HepG2 (cell line): Measurements from ENCODE around the gene ARHGEF26. TPM values are rescaled to one million over a fixed set of nuclear protein-coding genes. Genes with fewer than 3 reads are reported as not detected.

Experiments
- ATAC-seq: fragments of 200-7000 bp; cut with Tn5 transposase; 3 replicates; pipeline ENCODE4 v1.9.1; 2020; ENCODE audit warnings: mild to moderate bottlenecking, moderate library complexity
- BruUV-seq: library from RNA; stranded (reverse); fragments of 400-500 nt; replicated peaks from 2 replicates; lab custom pipeline; 2021; lab: Mats Ljungman, UMichigan
- CTCF ChIA-PET: fragments of 300-600 bp; formaldehyde crosslinking; extraction: SDS; loops from one replicate; lab custom pipeline; 2021; ENCODE audit warnings: low total read pairs, inconsistent platforms, low intra/inter-chr PET ratio; lab: Yijun Ruan, JAX
- POLR2A ChIA-PET: fragments of 350-600 bp; sonication (Branson Sonifier 250); formaldehyde crosslinking; loops from one replicate; lab custom pipeline; 2020; ENCODE audit warnings: antibody characterized with exemption, inconsistent platforms; lab: Yijun Ruan, JAX
- DNase-seq: peaks from one replicate; pipeline ENCODE4 v3.0.0-alpha.2; 2015; ENCODE audit warnings: low spot score
- FAIRE-seq: peaks from 3 replicates; lab custom pipeline; 2011; peaks lifted over from hg19 to GRCh38; lab: Jason Lieb, UNC
- H2AFZ ChIP-seq: one replicate; pipeline ENCODE4 v1.6.1; 2011; ENCODE audit warnings: low read length, inconsistent platforms
- H3K27ac ChIP-seq: fragments of 300-600 bp; 3 replicates; pipeline ENCODE4 v1.8.0; 2011; ENCODE audit warnings: mixed run types, mild to moderate bottlenecking, mixed read lengths, low read length, inconsistent platforms; ENCODE audit not compliant: insufficient read depth; ENCODE audit errors: extremely low read length
- H3K27me3 ChIP-seq, 2 experiments: fragments of 200-600 bp in 1 of 2; 2 replicates in 1 of 2; 3 replicates in 1 of 2; pipeline versions ENCODE4 v1.6.0 to v1.8.0; 2011; ENCODE audit warnings: low read length in 2 of 2, mild to moderate bottlenecking in 2 of 2, moderate library complexity in 2 of 2, inconsistent platforms in 1 of 2; ENCODE audit not compliant: insufficient read depth in 2 of 2, control insufficient read depth in 1 of 2
- H3K36me3 ChIP-seq, 2 experiments: fragments of 200-600 bp in 1 of 2; replicated peaks in 1 of 2; 2 replicates in 1 of 2; 3 replicates in 1 of 2; pipeline versions ENCODE4 v1.5.1 to v1.8.0; 2011; ENCODE audit warnings: low read length in 2 of 2, inconsistent platforms in 1 of 2; ENCODE audit not compliant: insufficient read depth in 2 of 2, control insufficient read depth in 1 of 2
- H3K4me1 ChIP-seq: 2 replicates; pipeline ENCODE4 v1.5.1; 2012; ENCODE audit warnings: low read length, inconsistent platforms; ENCODE audit not compliant: insufficient read depth
- H3K4me2 ChIP-seq: 2 replicates; pipeline ENCODE4 v1.6.0; 2011; ENCODE audit warnings: low read depth, low read length, inconsistent platforms
- H3K4me3 ChIP-seq, 3 experiments: fragments of 200-600 bp in 1 of 3; sonication (generic), shearing (Covaris generic) in 1 of 3; replicated peaks in 1 of 3; 2 replicates each; pipeline ENCODE4 v1.5.1; 2011 to 2016; ENCODE audit warnings: low read length in 3 of 3, inconsistent platforms in 2 of 3, low read depth in 2 of 3, mild to moderate bottlenecking in 2 of 3, control low read depth in 1 of 3, mixed read lengths in 1 of 3; ENCODE audit not compliant: insufficient read depth in 1 of 3
- H3K79me2 ChIP-seq: one replicate; pipeline ENCODE4 v1.6.1; 2011; ENCODE audit warnings: low read length, inconsistent platforms; ENCODE audit not compliant: insufficient read depth
- H3K9ac ChIP-seq: 2 replicates; pipeline ENCODE4 v1.6.0; 2011; ENCODE audit warnings: mild to moderate bottlenecking, low read depth, low read length, inconsistent platforms; ENCODE audit not compliant: insufficient read depth
- H3K9me3 ChIP-seq: 2 replicates; pipeline ENCODE4 v1.5.1; 2012; ENCODE audit warnings: mild to moderate bottlenecking, low read length
- H4K20me1 ChIP-seq: 2 replicates; pipeline ENCODE4 v1.6.0; 2011; ENCODE audit warnings: inconsistent platforms, mild to moderate bottlenecking, low read length, moderate library complexity; ENCODE audit not compliant: insufficient read depth
- CBFB ChIP-seq: sonication (generic); formaldehyde crosslinking; IDR thresholded peaks from 2 replicates; pipeline ENCODE4 v1.4.0; 2020; ENCODE audit warnings: missing genetic modification reagents
- KAT2B ChIP-seq: fragments of 150-350 bp; IDR thresholded peaks from 2 replicates; pipeline ENCODE4 v1.6.1; 2014; ENCODE audit warnings: low read depth, low read length, borderline replicate concordance
- KLF15 ChIP-seq: sonication (generic); formaldehyde crosslinking; IDR thresholded peaks from 2 replicates; pipeline ENCODE4 v1.8.1; 2023; ENCODE audit warnings: borderline replicate concordance, mild to moderate bottlenecking, inconsistent platforms, missing genetic modification reagents, mixed read lengths
- MIER2 ChIP-seq: IDR thresholded peaks from 2 replicates; pipeline ENCODE4 v1.6.1; 2016; ENCODE audit warnings: missing biosample characterization, missing genetic modification reagents
- MTF2 ChIP-seq: sonication (generic); formaldehyde crosslinking; IDR thresholded peaks from 2 replicates; pipeline ENCODE4 v1.5.0; 2020; ENCODE audit warnings: missing genetic modification reagents, borderline replicate concordance
- ZFP37 ChIP-seq: sonication (generic); formaldehyde crosslinking; IDR thresholded peaks from 2 replicates; pipeline ENCODE4 v1.4.0; 2020; ENCODE audit warnings: missing genetic modification reagents, borderline replicate concordance
- ZNF432 ChIP-seq: sonication (generic); formaldehyde crosslinking; IDR thresholded peaks from 2 replicates; pipeline ENCODE4 v1.5.0; 2020; ENCODE audit warnings: missing genetic modification reagents, mild to moderate bottlenecking, borderline replicate concordance
- ZNF776 ChIP-seq: sonication (generic); formaldehyde crosslinking; IDR thresholded peaks from 2 replicates; pipeline ENCODE4 v1.4.0; 2020; ENCODE audit warnings: mild to moderate bottlenecking, missing genetic modification reagents
- in situ Hi-C: cut with HindIII; loops from 2 replicates; pipeline ENCODE4 v1.10.0; 2017; ENCODE audit warnings: low pct_unique_long_range_greater_than_20kb; ENCODE audit not compliant: extremely low pct_ligation_motif_present
- intact Hi-C: fragments of 100-400 bp; cut with micrococcal nuclease; formaldehyde crosslinking; loops from one replicate; pipeline ENCODE4 v1.10.0; 2022; ENCODE audit not compliant: unreplicated experiment
- polyA plus RNA-seq, 8 experiments: library from polyadenylated mRNA; depleted of rRNA in 3 of 8; stranded (reverse) in 7 of 8; unstranded in 1 of 8; fragments of >200 nt; fragmentation: Illumina TruSeq in 4 of 8; extraction: Trizol in 4 of 8; gene quantifications; 2 replicates each; pipeline versions ENCODE4 v1.2.1 to v1.2.3, GENCODE V29; 2011 to 2016; ENCODE audit warnings: low read depth in 4 of 8, missing spikeins in 1 of 8, mixed read lengths in 1 of 8; ENCODE audit not compliant: insufficient read depth in 1 of 8
- total RNA-seq, 5 experiments: library from RNA; depleted of rRNA; stranded (reverse); fragments of >200 nt; fragmentation: Illumina TruSeq; extraction: Trizol; gene quantifications; 2 replicates each; pipeline ENCODE4 v1.2.3, GENCODE V29; 2016; ENCODE audit warnings: low read depth in 1 of 5
- TF ChIP-seq, protein P1 (sequence below): IDR thresholded peaks from 2 replicates; pipeline ENCODE4 v1.6.1; 2016
- TF ChIP-seq, protein P2 (sequence below): sonication (generic); formaldehyde crosslinking; conservative IDR thresholded peaks from 2 replicates; pipeline ENCODE4 v1.4.0; 2020; ENCODE audit warnings: missing genetic modification reagents
- TF ChIP-seq, protein P3 (sequence below): sonication (generic); formaldehyde crosslinking; IDR thresholded peaks from 2 replicates; pipeline ENCODE4 v1.4.0; 2020; ENCODE audit warnings: missing genetic modification reagents; ENCODE audit errors: not compliant biosample characterization

The ARHGEF26 gene
- total and polyA plus RNA-seq, 2 of the 13 experiments (the other 11 are each of a cell fraction or from before 2014, with no cell fraction given): 0.74 to 6.1 TPM

DNA sequence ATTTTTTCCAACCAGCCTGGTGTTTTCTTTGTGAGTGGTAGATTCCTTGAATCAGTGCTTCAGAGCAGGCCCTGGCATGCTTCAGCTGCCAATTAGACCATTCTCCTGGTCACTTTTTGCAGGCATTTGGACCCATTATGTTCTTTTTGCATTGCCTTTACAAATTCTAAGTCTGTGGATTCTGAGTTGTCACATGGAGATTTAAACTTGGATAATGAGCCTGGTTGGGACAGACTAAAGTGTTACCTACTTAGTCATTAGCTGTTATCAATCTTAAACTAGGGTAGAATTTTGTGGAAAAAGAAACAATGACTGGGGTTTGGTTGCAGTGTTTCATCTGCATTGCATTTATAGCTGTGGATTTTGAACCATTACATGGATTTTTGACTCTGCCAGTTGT, 40.6 kb downstream of the ARHGEF26 start:
- ATAC-seq: no peak
- TF ChIP-seq, protein P1, sequence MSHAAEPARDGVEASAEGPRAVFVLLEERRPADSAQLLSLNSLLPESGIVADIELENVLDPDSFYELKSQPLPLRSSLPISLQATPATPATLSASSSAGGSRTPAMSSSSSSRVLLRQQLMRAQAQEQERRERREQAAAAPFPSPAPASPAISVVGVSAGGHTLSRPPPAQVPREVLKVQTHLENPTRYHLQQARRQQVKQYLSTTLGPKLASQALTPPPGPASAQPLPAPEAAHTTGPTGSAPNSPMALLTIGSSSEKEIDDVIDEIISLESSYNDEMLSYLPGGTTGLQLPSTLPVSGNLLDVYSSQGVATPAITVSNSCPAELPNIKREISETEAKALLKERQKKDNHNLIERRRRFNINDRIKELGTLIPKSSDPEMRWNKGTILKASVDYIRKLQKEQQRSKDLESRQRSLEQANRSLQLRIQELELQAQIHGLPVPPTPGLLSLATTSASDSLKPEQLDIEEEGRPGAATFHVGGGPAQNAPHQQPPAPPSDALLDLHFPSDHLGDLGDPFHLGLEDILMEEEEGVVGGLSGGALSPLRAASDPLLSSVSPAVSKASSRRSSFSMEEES (CRISPR knock-in tag): no peak
- TF ChIP-seq ZNF776 (no peak), ZNF432 (CRISPR knock-in tag) (no peak), MTF2 (CRISPR knock-in tag) (no peak), KLF15 (no peak), CBFB (CRISPR knock-in tag) (no peak), MIER2 (CRISPR knock-in tag) (no peak), KAT2B (no peak), ZFP37 (no peak)
- TF ChIP-seq, protein P2, sequence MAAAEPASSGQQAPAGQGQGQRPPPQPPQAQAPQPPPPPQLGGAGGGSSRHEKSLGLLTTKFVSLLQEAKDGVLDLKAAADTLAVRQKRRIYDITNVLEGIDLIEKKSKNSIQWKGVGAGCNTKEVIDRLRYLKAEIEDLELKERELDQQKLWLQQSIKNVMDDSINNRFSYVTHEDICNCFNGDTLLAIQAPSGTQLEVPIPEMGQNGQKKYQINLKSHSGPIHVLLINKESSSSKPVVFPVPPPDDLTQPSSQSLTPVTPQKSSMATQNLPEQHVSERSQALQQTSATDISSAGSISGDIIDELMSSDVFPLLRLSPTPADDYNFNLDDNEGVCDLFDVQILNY (CRISPR knock-in tag): no peak
- TF ChIP-seq, protein P3, sequence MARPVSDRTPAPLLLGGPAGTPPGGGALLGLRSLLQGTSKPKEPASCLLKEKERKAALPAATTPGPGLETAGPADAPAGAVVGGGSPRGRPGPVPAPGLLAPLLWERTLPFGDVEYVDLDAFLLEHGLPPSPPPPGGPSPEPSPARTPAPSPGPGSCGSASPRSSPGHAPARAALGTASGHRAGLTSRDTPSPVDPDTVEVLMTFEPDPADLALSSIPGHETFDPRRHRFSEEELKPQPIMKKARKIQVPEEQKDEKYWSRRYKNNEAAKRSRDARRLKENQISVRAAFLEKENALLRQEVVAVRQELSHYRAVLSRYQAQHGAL: no peak

More for the DNA sequence above, 40.6 kb downstream of the ARHGEF26 start:
- no peak overlapping the region for H3K9ac ChIP-seq
- H2AFZ ChIP-seq: no peak overlapping the region
- intact Hi-C loops: no loop called here
- DNase-seq: no peak
- no peak overlapping the region for H3K4me3 ChIP-seq
- ChIA-PET POLR2A (no interaction called here), CTCF (no interaction called here)
- no peaks in the 10 kb centered on the region for H3K27me3 ChIP-seq
- H3K27ac ChIP-seq: no peak overlapping the region
- no peaks in the 10 kb centered on the region for H4K20me1 ChIP-seq
- H3K36me3 ChIP-seq: no peaks in the 10 kb centered on the region
- BruUV-seq: no TSS peak
- no peaks in the 10 kb centered on the region for H3K79me2 ChIP-seq
- H3K4me1 ChIP-seq: peaks cover 36% of the 10 kb centered on the region
- H3K9me3 ChIP-seq: no peaks in the 10 kb centered on the region
- no peak overlapping the region for H3K4me2 ChIP-seq
- FAIRE-seq: no peak
- in situ Hi-C loops: no loop called here
